H54 (cell line): ENCODE data around the gene CDX2.

Experiments
- DNase-seq: peaks from one replicate; pipeline ENCODE4 v3.0.0; 2011; ENCODE audit warnings: low spot score, mixed read lengths; ENCODE audit not compliant: insufficient read length
- FAIRE-seq: peaks from 3 replicates; lab custom pipeline; 2011; peaks lifted over from hg19 to GRCh38; lab: Jason Lieb, UNC
- POLR2A ChIP-seq: IDR thresholded peaks from 2 replicates; pipeline ENCODE4 v1.6.1; 2011; ENCODE audit warnings: low read depth, mild to moderate bottlenecking, low read length

The CDX2 gene

DNA sequence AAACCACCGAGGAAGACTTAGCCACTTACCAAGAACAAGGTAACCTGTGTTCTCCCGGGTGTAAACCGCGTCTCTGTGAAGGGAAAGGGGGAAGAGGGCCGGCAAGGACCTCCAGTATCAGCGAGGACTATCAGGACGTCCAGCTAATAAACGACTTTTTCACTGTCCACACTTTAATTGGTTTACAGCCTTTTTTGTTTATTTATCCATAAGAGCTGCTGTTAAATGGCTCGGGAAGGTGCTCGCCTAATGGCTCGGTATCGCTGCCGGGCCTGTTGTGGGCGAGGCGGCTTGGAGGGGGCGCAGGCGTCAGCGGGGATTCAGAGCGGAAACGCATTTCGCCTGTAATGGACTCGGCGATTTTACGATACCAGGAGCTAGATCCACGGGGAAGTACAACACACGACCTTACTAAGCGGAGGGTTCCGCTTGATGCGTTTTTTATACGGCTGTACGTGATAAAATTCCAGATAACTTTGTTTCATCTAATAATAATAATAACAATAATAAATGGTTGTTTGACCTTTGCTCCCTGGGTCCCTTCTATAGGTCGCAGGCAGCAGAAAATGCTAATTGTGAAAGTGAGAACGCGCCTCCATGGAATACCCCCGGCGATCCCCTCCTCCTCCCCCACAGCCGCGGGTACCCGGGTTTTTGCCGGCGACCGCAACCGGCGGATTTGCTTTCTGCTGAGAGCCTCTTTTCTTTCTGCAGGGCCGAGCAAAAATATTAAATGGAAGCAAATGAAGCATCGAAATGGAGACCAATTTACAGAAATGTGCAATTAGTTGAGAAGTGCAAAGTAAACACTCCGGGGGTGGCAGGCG is 51.8 kb downstream of the CDX2 start:
- FAIRE-seq, result no peak
- no peak for DNase-seq
- no peak for TF ChIP-seq POLR2A

- FAIRE-seq (no peak), DNase-seq (no peak)
- TF ChIP-seq POLR2A, result no peak
Observed at GRCh38 chr13:27915301-27916207, 53.6 kb downstream of the CDX2 start.

DNA sequence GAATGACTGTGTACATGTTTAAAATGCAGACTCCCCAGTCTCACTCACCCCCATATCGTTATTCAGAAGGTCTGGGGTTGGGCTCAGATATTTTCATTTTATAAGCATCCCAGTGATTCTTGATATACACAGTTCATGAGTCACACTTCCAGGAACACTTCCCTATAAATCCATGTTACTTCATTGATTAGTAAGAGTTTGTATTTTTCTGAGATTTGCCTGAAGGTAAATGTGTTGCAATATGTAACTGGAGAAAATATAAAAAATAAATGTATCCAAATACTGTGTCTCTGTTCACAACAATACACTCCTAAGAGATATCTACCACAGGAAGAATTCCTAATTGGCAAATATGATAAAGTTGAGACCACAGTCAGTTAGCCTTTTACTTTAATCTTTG is 56.0 kb downstream of the CDX2 start:
- DNase-seq, result no peak
- TF ChIP-seq POLR2A, result no peak
- FAIRE-seq, result no peak

DNA sequence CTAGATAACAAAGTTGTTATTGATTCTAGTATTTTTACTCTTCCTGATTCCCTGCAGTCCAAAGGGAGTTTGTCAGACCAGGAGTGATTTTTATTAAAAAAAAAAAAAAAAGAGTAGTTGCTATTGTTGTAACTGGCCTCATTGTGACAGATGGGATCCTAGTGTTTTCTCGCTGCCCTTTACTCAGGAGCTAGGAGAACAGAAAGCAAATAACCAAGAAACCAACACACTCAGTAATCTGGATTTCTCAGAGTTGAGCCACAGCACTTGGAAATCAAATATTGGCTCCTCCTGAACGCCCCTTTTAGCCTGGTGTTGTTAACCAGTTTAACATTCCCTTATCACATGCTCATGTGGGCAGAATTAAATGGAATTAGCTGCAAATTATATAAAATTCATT is 57.6 kb downstream of the CDX2 start:
- no peak for FAIRE-seq
- TF ChIP-seq POLR2A, result no peak
- DNase-seq, result no peak
